ENCODE data around the gene RAB3IL1.

DNA sequence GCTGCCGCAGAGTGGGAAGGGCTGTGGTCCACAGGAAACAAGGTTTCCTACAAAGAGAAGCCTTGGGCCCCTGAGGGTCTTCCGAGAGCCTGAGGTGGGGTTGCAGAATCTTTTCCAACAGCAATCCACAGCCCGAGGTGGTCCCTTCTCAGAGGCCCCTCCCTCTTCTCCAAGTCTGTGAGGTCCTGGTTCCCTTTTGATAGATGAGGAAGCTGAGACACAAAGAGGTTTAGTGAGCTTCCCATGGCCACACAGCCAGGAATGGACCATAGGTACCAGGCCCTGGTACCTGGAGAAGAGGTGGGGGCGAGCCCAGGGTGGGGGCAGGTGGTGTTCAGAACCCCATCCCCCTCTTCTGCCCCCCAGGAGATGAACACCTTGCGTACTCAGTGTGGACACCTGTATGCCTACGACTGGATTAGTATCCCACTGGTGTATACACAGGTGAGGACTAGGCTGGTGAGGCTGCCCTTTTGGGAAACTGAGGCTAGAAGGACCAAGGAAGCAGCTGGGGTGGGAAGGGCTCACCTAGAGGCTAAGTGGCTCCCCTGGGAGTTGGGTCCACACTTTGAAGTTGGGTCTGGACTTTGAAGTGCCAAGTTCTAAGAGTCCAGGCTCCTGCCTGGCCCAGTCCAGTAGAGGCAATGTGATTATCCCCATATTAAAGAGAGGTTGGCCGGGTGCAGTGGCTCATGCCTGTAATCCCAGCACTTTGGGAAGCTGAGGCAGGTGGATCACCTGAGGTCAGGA lies 39.8 kb upstream of the RAB3IL1 start:
- TF ChIP-seq POLR2AphosphoS5 (IDR thresholded peaks at IDR 0.05; ENCODE audit: low read depth, low read length): no peak
- no peak for TF ChIP-seq POLR2A (IDR thresholded peaks at IDR 0.05; ENCODE audit: low read depth, low read length)
- no peak for TF ChIP-seq TAF1 (IDR thresholded peaks at IDR 0.05; ENCODE audit: borderline replicate concordance, low read depth, low read length)
